Neuronal stem cell (in vitro differentiated cells): ENCODE data around the gene ULK4.

Experiments
- DNase-seq: peaks from one replicate; pipeline ENCODE4 v3.0.0-alpha.2; 2013; ENCODE audit warnings: low spot score
- H2AFZ ChIP-seq: one replicate; pipeline ENCODE4 v1.6.1; 2013; ENCODE audit warnings: mild to moderate bottlenecking, low read length, inconsistent platforms
- H2AK5ac ChIP-seq: 2 replicates; pipeline ENCODE4 v1.6.1; 2013; ENCODE audit warnings: low read depth, mild to moderate bottlenecking, inconsistent platforms, low read length, moderate library complexity, mixed read lengths
- H2BK120ac ChIP-seq: 2 replicates; pipeline ENCODE4 v1.6.1; 2013; ENCODE audit warnings: low read depth, mild to moderate bottlenecking, inconsistent platforms, low read length, moderate library complexity, mixed read lengths
- H2BK12ac ChIP-seq: one replicate; pipeline ENCODE4 v1.6.1; 2013; ENCODE audit warnings: low read length, inconsistent platforms
- H2BK15ac ChIP-seq: 2 replicates; pipeline ENCODE4 v1.6.1; 2013; ENCODE audit warnings: mild to moderate bottlenecking, low read length, inconsistent platforms, mixed read lengths
- H2BK5ac ChIP-seq: one replicate; pipeline ENCODE4 v1.6.1; 2013; ENCODE audit warnings: inconsistent platforms, mild to moderate bottlenecking, low read length, moderate library complexity
- H3K14ac ChIP-seq: one replicate; pipeline ENCODE4 v1.6.1; 2013; ENCODE audit warnings: low read length, inconsistent platforms
- H3K18ac ChIP-seq: 2 replicates; pipeline ENCODE4 v1.6.1; 2013; ENCODE audit warnings: low read length, inconsistent platforms
- H3K23ac ChIP-seq: 2 replicates; pipeline ENCODE4 v1.6.1; 2013; ENCODE audit warnings: low read depth, mild to moderate bottlenecking, mixed read lengths, low read length, inconsistent platforms; ENCODE audit not compliant: poor library complexity
- H3K27ac ChIP-seq: replicated peaks from 3 replicates; pipeline ENCODE4 v1.5.1; 2013; ENCODE audit warnings: low read length, inconsistent platforms
- H3K27me3 ChIP-seq, 3 experiments: 2 replicates each; pipeline ENCODE4 v1.6.1; 2013; ENCODE audit warnings: low read length in 3 of 3, mild to moderate bottlenecking in 2 of 3, inconsistent platforms in 1 of 3, low read depth in 1 of 3, mixed read lengths in 1 of 3, moderate library complexity in 1 of 3; ENCODE audit not compliant: control insufficient read depth in 3 of 3, insufficient read depth in 3 of 3
- H3K36me3 ChIP-seq, 2 donors: replicated peaks in 1 of 2; 2 replicates each; pipeline ENCODE4 v1.6.1; 2013; ENCODE audit warnings: low read length in 2 of 2; ENCODE audit not compliant: control insufficient read depth in 2 of 2, insufficient read depth in 2 of 2
- H3K4ac ChIP-seq: 2 replicates; pipeline ENCODE4 v1.6.1; 2013; ENCODE audit warnings: inconsistent platforms, mild to moderate bottlenecking, low read length, moderate library complexity
- H3K4me1 ChIP-seq, 2 donors: 1 replicate in 1 of 2; 2 replicates in 1 of 2; pipeline ENCODE4 v1.6.1; 2013; ENCODE audit warnings: low read length in 2 of 2, low read depth in 1 of 2; ENCODE audit not compliant: control insufficient read depth in 2 of 2, insufficient read depth in 1 of 2
- H3K4me2 ChIP-seq: one replicate; pipeline ENCODE4 v1.6.1; 2013; ENCODE audit warnings: mild to moderate bottlenecking, low read length, inconsistent platforms; ENCODE audit not compliant: insufficient read depth, poor library complexity, severe bottlenecking
- H3K4me3 ChIP-seq, 2 donors: 2 replicates each; pipeline ENCODE4 v1.5.1; 2013; ENCODE audit warnings: low read length in 2 of 2, mild to moderate bottlenecking in 2 of 2, inconsistent platforms in 1 of 2, moderate library complexity in 1 of 2
- H3K79me1 ChIP-seq: one replicate; pipeline ENCODE4 v1.6.1; 2013; ENCODE audit warnings: low read depth, mild to moderate bottlenecking, inconsistent platforms, low read length, moderate library complexity
- H3K9ac ChIP-seq: one replicate; pipeline ENCODE4 v1.6.1; 2013; ENCODE audit warnings: mild to moderate bottlenecking, low read depth, low read length, inconsistent platforms; ENCODE audit not compliant: poor library complexity
- H3K9me3 ChIP-seq, 2 donors: replicated peaks in 1 of 2; 2 replicates each; pipeline versions ENCODE3 to v1.6.1; 2013; ENCODE audit warnings: low read length in 2 of 2, mild to moderate bottlenecking in 2 of 2, inconsistent platforms in 1 of 2, low read depth in 1 of 2, mixed read lengths in 1 of 2, moderate library complexity in 1 of 2; ENCODE audit not compliant: control insufficient read depth in 2 of 2, insufficient read depth in 1 of 2
- H4K8ac ChIP-seq: one replicate; pipeline ENCODE4 v1.6.1; 2013; ENCODE audit warnings: low read depth, mild to moderate bottlenecking, inconsistent platforms, low read length, moderate library complexity
- H4K91ac ChIP-seq: one replicate; pipeline ENCODE4 v1.6.1; 2013; ENCODE audit warnings: low read length, low read depth, mild to moderate bottlenecking, inconsistent platforms; ENCODE audit not compliant: poor library complexity
- WGBS, 2 donors: extraction: QIAGEN DNeasy Blood & Tissue Kit; methylation state at CpG; one replicate each; pipeline ENCODE4 v1.1.7; 2013; ENCODE audit warnings: missing lambda C conversion rate in 2 of 2, mixed read lengths in 1 of 2; ENCODE audit not compliant: insufficient read length in 2 of 2, insufficient replicate concordance in 1 of 2; ENCODE audit errors: extremely low coverage in 2 of 2; 5-methylcytosine and 5-hydroxymethylcytosine counted together

ULK4 gene

DNA sequence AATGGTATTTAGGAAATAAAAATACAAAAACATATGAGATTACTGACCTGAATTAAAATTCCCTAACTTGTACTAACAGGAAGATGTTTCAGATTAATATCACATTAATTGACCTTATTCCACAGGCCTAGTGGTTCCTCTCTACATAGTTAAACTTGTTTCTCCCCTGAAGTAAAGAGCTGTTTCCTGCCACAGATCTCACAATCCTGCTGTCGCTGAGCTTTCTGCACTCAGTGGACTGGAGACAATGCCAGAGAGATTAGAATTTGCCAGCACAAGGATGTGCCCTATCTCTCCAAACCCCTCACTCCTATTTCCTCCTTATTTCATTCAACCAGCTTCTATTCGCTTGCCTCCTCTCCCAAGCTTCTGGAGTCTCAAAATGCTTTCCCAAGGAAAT lies 632.0 kb downstream of the ULK4 start:
- Histone ChIP-seq H3K4ac (no peak overlapping the region), H3K14ac (no peak overlapping the region), H2BK5ac (no peak overlapping the region), H3K4me2 (no peak overlapping the region), H4K91ac (no peak overlapping the region), H2AFZ (no peak overlapping the region), H2AK5ac (no peak overlapping the region), H3K4me3 (no peak overlapping the region), H2BK15ac (no peak overlapping the region), H3K79me1 (no peaks in the 10 kb centered on the region), H3K27ac (no peak overlapping the region), H2BK120ac (no peak overlapping the region), H3K9me3 (no peaks in the 10 kb centered on the region), H4K8ac (no peak overlapping the region), H3K9ac (no peak overlapping the region), H3K27me3 (no peaks in the 10 kb centered on the region), H3K4me1 (peaks cover 4 to 14% of the 10 kb centered on the region in 2 donors), H2BK12ac (no peak overlapping the region), H3K18ac (no peak overlapping the region), H3K36me3 (no peaks in the 10 kb centered on the region), H3K23ac (no peak overlapping the region)
- WGBS, 2 donors, result no CpG with 5 or more reads among the region's 2 CpGs
- no peak for DNase-seq

DNA sequence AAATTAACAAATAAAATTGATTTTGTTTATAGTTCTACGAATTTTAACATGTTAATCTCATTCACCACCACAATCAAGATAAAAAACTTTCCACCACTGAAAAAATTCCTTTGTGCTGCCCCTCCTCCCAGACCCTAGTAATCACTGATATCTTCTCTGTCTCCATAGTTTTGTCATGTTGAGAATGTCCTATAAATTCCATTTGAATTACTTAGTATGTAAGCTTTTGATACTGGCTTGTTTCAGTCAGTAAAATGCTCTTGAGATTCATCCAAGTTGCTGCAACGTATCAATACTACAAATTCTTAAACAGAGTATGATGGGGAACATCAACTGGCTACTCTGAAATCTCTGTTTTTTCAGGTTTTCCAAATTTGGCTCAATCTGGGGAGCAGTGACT lies 633.0 kb downstream of the ULK4 start:
- Histone ChIP-seq H3K23ac (no peak overlapping the region), H3K27me3 (no peaks in the 10 kb centered on the region), H2BK120ac (no peak overlapping the region), H3K9ac (no peak overlapping the region), H3K14ac (no peak overlapping the region), H2BK12ac (no peak overlapping the region), H4K8ac (no peak overlapping the region), H3K36me3 (no peaks in the 10 kb centered on the region), H2AFZ (no peak overlapping the region), H3K4me3 (no peak overlapping the region), H3K4me2 (no peak overlapping the region), H3K27ac (no peak overlapping the region), H2BK15ac (no peak overlapping the region), H2AK5ac (no peak overlapping the region), H3K4ac (no peak overlapping the region), H4K91ac (no peak overlapping the region), H3K4me1 (peaks cover 5 to 18% of the 10 kb centered on the region in 2 donors), H3K9me3 (no peaks in the 10 kb centered on the region), H3K18ac (no peak overlapping the region), H2BK5ac (no peak overlapping the region), H3K79me1 (no peaks in the 10 kb centered on the region)
- WGBS, 2 donors, result no CpG with 5 or more reads among the region's 2 CpGs
- DNase-seq, result no peak

DNA sequence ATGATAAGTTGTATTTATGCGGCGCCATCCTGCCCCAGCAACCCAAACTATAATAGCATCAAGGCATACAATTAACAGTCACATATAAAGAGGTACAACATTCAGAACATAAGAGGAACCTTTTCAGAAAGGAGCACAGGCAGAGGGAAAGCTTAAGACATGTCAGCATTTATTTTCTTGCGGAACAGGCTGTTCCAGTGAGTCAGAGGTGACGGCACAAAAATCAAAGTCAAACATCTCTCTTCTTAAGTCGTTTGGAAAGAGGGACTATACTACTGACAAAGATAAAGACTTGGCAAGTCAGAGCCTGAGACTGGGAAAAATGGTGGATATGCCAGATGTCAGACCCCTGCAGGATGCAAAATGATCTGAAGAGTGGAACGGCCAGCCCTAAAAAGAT lies 634.2 kb downstream of the ULK4 start:
- no peak for DNase-seq
- H3K14ac ChIP-seq, result no peak overlapping the region
- H3K27me3 ChIP-seq, result no peaks in the 10 kb centered on the region
- H3K4ac ChIP-seq, result no peak overlapping the region
- no peak overlapping the region for H2BK12ac ChIP-seq
- H2AFZ ChIP-seq, result no peak overlapping the region
- no peak overlapping the region for H3K4me2 ChIP-seq
- no peak overlapping the region for H4K8ac ChIP-seq
- no peak overlapping the region for H2BK5ac ChIP-seq
- H3K36me3 ChIP-seq, result no peaks in the 10 kb centered on the region
- no peak overlapping the region for H3K23ac ChIP-seq
- no peak overlapping the region for H2AK5ac ChIP-seq
- no peak overlapping the region for H3K4me3 ChIP-seq
- no peaks in the 10 kb centered on the region for H3K9me3 ChIP-seq
- H4K91ac ChIP-seq, result no peak overlapping the region
- no peak overlapping the region for H3K18ac ChIP-seq
- H2BK120ac ChIP-seq, result no peak overlapping the region
- H2BK15ac ChIP-seq, result no peak overlapping the region
- no peaks in the 10 kb centered on the region for H3K79me1 ChIP-seq
- H3K9ac ChIP-seq, result no peak overlapping the region
- no CpG with 5 or more reads among the region's 6 CpGs for WGBS, 2 donors
- no peak overlapping the region for H3K27ac ChIP-seq
- peaks cover 9 to 25% of the 10 kb centered on the region in 2 donors for H3K4me1 ChIP-seq

DNA sequence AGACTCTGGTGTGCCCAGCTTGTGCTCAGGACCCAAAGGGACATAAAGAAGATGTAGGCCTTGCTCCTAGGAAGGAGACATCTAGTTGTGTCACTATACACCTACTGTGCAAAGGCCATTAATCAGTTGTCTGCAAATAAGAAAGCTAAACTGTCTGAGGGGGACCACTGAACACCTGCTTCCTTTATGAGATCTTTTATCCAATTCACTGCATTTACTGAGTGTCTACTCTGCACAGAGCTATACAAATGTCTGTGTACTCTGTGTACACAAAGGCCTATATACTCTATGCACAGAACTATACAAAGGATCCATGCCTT lies 637.8 kb downstream of the ULK4 start:
- Histone ChIP-seq H2BK5ac (no peak overlapping the region), H3K9ac (no peak overlapping the region), H2BK12ac (no peak overlapping the region), H3K9me3 (no peaks in the 10 kb centered on the region), H3K4me1 (peaks cover 11 to 13% of the 10 kb centered on the region in 2 donors), H4K91ac (no peak overlapping the region), H3K36me3 (no peaks in the 10 kb centered on the region), H3K4me3 (no peak overlapping the region), H2BK15ac (no peak overlapping the region), H3K23ac (no peak overlapping the region), H2AK5ac (no peak overlapping the region), H4K8ac (no peak overlapping the region), H2AFZ (no peak overlapping the region), H3K14ac (no peak overlapping the region), H3K27ac (no peak overlapping the region), H3K27me3 (no peaks in the 10 kb centered on the region), H3K79me1 (no peaks in the 10 kb centered on the region), H3K18ac (no peak overlapping the region), H3K4me2 (no peak overlapping the region), H3K4ac (no peak overlapping the region), H2BK120ac (no peak overlapping the region)
- no peak for DNase-seq
